GM19463 (cell line): ENCODE data around the gene SLC35F4.

Source experiments
- ATAC-seq: cut with Tn5 transposase; IDR thresholded peaks from one replicate; pipeline ENCODE4 v1.9.1; 2021; ENCODE audit warnings: mild to moderate bottlenecking, moderate library complexity; ENCODE audit not compliant: unreplicated experiment

SLC35F4 gene

DNA sequence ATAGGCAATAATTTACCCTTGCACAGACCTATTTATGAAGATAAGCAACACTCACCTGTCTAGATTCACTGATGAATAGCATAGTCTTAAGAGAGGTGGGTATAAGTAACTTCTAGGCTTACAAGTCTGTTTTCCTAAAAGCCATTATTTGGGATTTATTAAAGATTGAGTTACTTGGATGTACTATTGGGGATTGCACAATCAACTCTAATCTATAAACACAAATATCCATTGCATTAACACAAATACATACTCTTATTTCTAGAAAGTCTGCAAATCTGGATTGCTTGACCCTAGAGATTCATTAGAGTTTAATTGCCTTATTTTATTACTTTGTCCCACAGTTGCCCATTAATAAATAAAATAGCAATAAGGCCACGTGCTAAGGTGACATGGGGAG is 224.1 kb downstream of the SLC35F4 start:
- ATAC-seq, result no peak

DNA sequence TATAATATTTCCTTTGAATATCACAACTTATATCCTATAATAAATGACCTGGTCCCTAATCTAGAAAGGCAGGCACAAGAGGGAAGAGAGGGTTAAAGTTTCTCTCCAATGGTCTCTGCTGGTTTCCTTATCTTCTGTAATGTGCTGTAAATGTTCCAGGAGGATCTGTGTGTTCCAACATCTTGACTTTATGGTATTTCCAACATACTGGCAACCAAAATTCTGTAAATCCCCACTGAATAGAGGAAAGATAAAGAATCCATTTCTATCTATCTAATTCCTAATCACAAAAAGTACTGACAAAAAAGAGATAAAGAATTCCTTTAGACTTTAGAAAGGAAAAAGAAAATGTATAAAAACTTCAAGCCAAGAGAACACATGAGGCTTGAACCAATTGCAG is 225.9 kb downstream of the SLC35F4 start:
- ATAC-seq, result no peak

DNA sequence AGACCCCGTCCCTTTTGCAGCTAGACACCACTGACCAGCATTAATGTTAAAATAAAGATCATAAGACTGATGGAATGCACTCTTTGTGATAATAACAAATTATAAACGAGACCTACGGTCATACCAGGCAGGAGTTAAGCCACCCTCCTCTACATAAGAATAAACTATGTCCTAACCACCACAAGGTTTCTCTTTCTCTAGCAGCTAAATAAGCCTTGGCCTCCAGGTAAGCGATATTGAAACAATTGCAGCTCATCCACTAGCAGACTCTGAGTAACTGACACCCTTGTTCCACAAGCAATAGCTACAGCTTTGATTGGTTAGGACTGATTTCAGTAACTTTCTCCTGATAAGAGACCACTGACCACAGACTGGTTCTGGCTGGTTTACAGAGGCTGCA is 228.0 kb downstream of the SLC35F4 start:
- ATAC-seq, result no peak

DNA sequence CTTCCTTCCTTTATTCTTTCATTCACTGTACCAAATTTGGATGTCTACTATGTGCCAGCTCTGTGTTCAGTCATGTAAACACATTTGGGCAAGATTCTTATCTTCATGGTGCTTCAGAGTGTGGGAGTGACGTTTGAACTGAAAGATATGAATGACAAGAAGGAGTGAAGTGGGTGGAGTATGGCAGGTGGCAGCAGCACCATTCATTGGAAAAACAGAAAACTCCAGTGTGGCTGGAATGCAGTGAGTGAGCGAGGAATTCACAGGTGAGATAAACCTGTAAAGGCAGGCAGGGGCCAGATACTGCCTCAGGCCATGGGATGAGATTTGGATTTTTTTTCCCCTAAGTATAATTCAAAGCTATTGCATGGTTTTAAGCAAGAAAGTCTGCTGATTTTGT is 231.6 kb downstream of the SLC35F4 start:
- no peak for ATAC-seq

DNA sequence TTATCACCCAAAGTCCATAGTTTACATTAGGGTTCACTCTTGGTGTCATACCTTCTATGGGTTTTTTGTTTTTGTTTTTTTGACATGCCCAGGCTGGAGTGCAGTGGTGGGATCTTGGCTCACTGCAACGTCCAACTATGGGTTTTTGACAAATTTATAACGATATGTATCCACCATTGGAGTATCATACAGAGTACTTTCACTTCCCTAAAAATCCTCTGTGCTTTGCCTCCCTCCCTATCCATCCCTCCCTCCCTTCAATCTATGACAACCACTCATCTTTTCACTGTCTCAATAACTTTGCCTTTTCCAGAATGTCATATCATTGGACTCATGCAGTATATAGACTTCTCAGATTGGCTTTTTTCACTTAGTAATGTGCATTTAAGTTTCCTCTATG is 233.2 kb downstream of the SLC35F4 start:
- ATAC-seq, result no peak

DNA sequence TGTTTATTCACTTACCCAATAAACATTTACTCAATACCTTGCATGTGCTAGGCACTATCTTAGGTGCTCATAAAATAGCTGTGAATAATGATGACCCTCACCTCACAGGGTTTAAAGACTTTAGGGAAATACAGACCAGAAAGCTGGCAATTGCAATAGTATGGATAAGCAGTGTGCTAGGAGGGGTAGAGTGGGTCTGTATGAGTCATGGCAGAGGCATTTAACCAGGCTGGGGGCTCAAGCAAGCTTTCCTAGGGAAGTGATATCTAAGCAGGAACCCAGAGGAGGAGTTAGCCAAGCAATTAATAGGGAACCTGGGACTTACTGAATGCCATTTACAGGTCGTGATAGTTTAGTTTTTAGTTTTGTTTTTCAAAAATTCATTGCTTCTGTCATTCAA is 248.4 kb downstream of the SLC35F4 start:
- no peak for ATAC-seq

DNA sequence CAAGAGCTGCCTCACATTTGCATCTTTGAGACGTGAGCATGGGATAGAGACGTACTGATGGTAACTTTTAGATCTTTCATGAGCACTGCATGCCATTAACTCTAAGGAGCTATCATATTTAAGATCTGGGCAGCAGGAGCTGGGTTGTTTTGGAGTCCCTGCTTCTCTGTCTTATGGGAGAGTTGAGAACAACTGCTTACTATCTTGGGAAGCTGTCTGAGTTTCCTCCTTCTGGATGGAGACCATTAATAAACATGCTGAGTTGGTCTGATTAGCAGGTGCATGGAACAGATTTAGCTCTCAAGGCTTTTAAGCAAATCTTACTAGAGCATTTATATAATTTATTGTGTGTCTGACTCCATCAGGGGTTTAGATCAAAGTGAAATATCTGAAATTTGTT is 252.9 kb downstream of the SLC35F4 start:
- ATAC-seq, result no peak

DNA sequence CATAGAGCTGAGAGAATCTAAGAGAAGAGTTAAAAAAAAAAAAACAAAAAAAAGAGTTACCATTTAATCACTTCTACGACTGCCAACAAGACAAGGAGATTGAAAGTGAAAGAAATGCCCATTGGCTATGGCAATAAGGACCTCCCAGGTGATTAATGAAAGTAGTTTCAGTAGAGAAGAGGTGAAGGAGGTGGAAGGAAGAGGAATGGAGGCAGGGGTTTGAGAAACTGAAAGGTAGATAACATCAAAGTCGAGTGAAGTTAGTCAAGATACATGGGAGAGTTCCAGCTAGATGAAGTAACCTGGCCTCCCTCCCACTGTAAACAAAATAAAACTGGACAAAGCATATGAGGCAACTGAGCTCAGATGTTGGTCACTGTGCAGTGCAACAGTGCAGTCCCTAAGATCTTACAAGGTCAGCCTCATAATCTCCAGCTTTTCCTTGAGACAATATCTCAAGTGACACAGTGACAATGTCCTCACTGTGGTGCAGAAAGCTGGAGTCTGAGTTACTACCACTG is 254.3 kb downstream of the SLC35F4 start:
- ATAC-seq, result no peak

DNA sequence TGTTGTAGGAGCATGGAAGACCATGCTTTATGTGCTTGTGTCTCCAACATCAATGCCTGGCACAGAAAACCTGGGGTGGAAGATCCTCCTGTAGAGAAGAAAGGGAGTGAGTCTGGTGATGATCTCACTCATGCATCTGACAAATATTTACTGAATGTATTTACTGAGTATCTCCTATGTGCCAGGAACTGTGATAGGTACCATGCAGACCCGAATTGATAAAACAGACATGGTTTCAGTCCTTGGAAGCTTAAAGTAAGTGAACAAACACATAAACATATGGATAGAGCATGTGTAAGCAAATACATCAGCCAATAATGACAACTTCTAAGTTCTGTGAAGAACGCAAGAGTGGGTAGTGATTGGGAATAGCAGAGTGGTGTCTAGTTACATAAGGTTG is 255.3 kb downstream of the SLC35F4 start:
- no peak for ATAC-seq

DNA sequence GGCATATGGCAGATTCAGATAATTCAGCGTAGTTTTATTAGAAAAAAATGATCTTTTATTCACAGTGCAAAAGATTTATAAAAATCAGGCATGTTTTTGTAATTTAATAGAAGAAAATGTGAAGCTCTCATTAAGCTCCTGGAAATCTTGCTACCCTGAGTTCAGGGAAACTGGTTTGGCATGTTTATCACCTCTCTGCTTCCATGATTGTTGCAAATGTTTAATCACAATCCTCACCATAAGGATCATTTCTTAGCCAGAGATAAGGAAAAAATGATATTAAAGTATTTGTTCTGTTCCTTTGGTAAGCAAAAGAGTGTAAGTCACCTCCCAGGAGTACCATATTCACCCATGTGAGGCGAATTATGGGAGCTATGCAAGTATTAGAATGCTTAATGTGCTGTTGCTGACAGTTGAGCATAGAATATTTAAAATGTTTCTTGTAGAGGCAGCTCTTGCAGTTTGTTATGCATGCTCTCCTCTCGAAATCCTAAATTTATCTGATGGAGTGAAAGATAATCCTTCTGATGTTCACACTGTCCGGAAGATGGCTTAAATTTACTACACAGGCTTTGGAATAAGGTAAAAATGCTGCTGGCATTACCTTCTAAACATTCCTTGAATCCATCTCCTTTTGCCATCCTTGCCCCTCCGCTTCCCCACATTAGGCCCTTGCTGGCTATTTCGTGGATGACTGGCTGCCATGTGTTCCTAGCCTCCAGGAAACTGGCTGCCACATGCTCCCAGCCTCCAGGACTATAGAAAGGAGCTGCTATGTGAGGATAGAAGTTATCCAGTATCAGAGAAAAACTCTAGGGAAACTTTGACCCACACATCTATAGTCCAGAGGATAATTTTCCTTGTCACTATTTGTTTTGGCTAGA is 256.5 kb downstream of the SLC35F4 start:
- no peak for ATAC-seq

DNA sequence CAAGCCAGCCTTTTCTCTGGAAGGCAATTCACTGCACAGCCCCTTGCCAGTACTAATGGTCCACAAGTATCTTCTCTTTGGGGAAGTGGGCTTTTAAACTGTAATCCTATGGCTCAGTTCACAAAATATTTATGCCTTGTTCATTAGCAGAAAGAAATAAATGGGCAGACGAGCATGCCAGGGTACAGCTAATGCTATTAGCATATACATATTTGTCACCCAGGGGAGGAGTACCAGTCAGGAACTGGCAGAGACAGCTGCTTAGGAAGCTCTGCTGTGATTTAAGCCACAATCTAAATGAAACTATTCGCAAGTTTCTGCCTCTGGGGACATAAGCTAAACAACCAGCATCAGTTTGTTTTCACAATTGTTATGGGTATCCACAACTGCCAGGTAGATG is 258.8 kb downstream of the SLC35F4 start:
- no peak for ATAC-seq

DNA sequence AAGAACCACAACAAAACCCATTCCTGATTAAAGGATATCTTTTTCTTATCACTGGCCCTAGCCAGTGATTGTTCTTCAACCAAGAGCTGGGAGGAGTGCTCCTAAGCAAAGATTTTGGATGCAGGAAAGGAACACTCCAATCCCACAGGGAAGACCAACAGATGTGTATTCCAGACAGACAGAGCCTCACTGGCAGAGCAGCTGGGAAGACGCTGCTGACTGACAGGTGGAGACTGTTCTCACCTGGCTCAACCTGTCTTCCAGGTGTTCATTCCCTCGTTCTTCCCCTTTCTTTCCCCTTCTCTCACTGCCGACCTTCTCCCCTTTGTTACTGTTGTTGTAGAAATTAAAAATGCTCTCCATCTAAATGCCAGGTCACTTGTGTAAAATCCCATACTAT is 282.5 kb downstream of the SLC35F4 start:
- ATAC-seq, result no peak

DNA sequence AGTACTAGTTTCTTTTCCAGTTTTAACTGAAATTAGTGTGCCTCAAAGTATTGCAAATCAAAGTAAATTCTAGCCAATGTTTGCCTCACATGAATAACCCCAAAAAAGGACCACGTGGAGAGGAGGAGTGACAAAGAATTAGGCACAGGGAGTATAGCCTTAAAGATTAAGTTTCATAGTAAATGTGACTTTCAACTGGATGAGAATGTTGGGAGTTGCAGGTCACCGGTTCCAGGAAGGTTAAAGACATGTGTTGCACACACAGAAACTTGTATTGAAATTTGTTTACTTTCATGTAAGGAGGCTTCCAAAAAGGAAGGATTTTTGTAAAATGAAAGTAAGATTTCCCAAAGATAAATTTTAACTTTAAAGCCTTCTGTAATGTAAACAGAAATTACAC is 283.1 kb downstream of the SLC35F4 start:
- ATAC-seq, result no peak

DNA sequence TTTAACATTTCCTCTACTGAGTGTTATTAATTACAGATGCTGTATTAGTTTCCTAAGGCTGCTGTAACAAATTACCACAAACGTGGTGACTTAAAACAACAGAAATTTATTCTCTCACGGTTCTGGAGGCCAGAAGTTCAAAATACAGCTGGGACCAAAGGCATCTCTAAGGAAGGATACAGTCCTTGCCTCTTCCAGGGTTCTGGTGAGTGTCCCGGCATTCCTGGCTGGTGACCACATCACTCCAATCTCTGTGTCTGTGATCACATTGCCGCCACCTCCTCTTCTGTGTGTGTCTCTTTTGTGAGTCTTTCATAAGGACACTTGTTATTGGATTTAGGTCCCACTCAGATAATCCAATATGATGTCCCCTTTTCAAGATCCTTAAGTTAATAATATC is 287.1 kb downstream of the SLC35F4 start:
- no peak for ATAC-seq

DNA sequence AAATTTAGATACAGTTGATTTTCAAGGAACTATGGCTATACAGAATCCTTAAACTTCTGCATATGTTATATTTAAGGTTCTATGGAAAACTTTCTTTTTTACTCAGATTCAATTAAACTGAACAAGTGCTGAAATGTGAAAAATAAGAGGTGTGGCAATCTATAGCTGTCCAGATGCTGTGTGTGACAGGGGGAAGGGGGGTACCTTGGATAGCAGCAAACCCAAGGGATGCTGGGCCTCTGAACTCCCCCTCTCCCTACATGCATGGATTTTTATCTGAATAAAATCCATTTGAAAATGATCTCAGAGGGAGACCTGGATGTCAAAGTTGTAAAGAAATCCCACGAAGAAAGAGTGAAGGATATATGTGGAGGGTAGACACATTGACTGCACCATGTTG is 289.4 kb downstream of the SLC35F4 start:
- no peak for ATAC-seq

DNA sequence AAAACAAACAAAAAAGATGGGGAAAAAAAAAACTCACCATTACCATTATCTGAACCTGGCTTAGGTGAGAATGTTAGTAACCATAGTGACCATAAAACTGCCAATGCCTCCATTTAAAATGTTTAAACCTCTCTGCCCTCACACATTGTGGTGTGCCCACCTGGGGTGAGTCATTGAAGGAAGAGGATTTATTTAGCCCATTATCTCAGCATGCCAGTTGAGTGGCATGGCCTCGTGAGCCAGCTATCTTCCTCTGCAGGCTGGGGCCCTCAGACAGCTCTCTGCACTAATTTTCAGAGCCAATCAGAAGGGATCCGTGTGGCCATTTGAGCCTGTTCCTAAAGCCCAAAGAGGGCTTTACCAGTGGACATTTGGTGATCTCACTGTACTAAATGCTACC is 290.4 kb downstream of the SLC35F4 start:
- ATAC-seq, result no peak

DNA sequence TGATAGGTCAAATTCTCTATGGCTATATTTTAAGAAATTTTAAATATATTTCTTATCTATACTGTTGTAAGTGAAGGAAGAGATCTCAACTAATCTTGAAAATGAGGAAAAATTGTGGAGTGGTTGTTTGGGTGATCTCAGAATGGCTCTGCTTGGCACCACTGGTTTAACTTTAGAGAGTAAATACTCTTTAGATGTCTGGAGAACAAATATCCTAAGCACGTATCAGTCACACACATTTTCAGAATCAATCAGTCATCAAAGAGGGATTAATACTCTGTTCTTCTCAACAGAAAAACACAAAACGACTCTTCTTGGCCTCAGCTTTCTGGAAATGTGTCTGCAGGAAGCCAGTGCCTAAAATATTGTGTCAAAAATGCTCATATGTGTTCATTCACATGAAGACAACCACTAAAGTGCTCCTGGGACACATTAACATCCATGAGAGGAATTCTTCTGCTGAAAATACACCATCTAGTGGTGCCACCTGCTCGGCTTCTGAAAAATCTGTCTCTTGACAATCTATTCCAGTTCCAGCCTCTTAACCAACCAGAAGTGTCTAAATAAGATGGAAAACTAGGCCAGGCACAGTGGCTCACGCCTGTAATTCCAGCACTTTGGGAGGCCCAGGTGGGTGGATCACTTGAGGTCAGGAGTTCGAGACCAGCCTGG is 291.1 kb downstream of the SLC35F4 start:
- no peak for ATAC-seq

DNA sequence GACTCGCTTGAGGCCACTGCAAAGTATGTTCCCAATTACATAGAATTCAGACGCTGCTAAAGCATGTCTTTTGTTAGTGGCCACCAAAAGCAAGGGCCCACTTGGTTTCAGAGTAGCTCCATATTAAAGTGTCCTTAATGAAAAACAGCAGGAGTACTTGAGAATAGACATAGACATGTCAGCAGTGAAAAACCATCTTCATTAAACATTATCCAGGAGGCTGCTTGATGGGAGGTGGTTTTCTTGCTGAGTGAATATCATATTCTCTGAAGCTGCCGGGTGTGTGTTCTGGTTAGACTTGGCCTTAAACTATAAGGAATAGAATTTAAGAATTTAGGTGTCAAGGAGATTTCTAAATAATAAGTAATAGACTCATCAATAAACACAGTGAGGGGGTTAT is 292.7 kb downstream of the SLC35F4 start:
- ATAC-seq, result peak; percentile 52

DNA sequence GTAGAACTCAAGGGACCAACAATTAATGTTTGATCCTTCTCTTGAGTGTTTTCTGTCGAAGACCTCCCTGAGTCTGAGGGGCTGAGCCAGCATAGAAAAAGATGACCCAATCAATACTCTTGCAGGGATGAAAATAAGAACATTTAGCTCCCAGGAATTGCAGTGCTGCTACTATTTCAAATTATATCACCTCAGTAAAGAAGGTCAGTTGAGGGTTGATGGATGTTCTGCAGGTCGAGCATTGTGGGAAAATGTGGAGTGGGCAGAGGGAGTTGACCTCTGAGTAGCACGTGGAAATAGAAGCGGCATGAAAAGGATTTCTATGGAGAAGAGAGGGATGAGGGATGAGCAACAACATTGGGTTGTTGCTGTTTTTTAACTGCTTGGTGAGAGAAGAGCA is 297.3 kb downstream of the SLC35F4 start:
- ATAC-seq, result no peak

DNA sequence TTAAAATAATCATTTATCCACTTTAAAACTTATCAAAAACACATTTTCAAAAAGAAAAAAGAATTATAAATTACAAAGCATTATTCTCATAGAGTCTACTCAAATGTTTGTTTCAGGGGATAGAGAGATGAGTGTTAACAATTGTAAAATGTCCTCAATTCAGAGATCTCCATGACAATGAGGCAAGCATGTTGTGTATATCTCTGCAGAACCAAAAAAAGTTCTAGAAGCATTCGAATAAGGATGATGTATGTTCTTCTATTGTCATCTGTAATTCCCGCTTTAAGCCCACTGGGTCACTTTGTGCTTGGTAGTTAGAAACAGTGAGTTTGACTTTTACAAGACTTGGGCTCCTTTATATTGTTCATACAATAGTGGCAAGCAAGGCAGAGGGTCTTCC is 298.7 kb downstream of the SLC35F4 start:
- no peak for ATAC-seq

DNA sequence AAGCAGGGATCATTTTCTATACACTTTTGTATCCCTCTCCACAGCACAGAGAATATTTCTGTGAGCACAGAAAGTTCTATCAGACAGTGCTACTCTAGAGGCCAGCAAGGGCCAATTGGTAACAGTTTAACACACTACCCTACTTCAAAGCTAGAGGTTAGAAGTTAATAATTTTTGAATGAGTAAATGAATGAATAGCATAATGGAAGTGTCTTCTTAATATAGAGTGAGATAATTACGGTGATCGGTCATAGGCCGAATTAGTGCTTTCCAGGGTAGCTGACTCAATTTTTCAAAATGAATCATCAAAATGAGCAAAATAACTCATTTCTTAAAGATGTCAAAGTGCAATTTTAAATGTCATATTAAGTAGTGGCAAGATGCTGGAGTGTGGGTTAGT is 305.2 kb downstream of the SLC35F4 start:
- ATAC-seq, result peak; percentile 85

DNA sequence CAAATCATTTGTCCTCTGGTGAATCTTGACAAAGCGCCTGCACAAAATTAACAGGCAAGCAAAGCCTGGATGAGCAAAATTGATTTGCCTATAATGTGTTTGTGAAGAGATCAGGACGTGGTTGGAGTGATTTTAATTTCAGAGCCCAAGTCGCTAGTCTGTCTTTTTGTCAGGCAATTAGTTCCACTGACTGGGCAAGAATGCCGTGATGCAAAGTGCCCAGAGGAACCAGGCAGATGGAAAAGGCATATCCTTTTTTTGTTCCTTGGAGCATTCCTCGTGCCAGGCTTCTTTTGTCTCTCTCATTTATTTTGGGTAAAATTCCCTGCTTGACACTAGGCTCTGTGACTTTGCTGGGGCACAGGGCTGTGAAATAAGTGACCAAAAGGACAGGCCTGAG is 306.3 kb downstream of the SLC35F4 start:
- no peak for ATAC-seq
